Activated CD4-positive, alpha-beta T cell treated with anti-CD3 and anti-CD28 coated beads for 4 hours (primary cell): ENCODE results near the gene MSH2.
"Not testable (repeated sequence)": the region's sequence is repeated elsewhere in the genome, so short reads cannot be mapped to it uniquely, and the experiment has no call there.

Experiments used
- DNase-seq, 2 donors: peaks; one replicate each; pipeline ENCODE4 v3.0.0-alpha.2; 2020

The MSH2 gene

GRCh38 chr2:47485751-47486300, 82.9 kb downstream of the MSH2 start:
- DNase-seq: no peak

GRCh38 chr2:47486841-47487497, 84.0 kb downstream of the MSH2 start:
- no peak for DNase-seq

GRCh38 chr2:47487498-47487875, 84.5 kb downstream of the MSH2 start:
- no peak for DNase-seq

GRCh38 chr2:47488870-47489584, 86.1 kb downstream of the MSH2 start:
- no peak for DNase-seq

- DNase-seq: no peak
Observed at GRCh38 chr2:47490406-47490805, 87.5 kb downstream of the MSH2 start.

- no peak for DNase-seq
Observed at GRCh38 chr2:47493317-47494035, 90.5 kb downstream of the MSH2 start.

- DNase-seq: no peak
Observed at GRCh38 chr2:47494267-47495130, 91.5 kb downstream of the MSH2 start.

- DNase-seq: no peak
Observed at GRCh38 chr2:47497843-47498460, 95.0 kb downstream of the MSH2 start.

- no peak for DNase-seq
Observed at GRCh38 chr2:47499093-47499492, 96.1 kb downstream of the MSH2 start.

- DNase-seq: no peak
Observed at GRCh38 chr2:47499621-47500309, 96.8 kb downstream of the MSH2 start.

- DNase-seq: no peak
Observed at GRCh38 chr2:47501374-47502200, 98.6 kb downstream of the MSH2 start.

GRCh38 chr2:47502498-47502897, 99.5 kb downstream of the MSH2 start:
- not testable (repeated sequence) for DNase-seq

- DNase-seq: no peak
Observed at GRCh38 chr2:47503481-47504070, 100.6 kb downstream of the MSH2 start.

- no peak for DNase-seq
Observed at GRCh38 chr2:47504174-47504810, 101.3 kb downstream of the MSH2 start.

- no peak for DNase-seq
Observed at GRCh38 chr2:47506024-47506423, 103.1 kb downstream of the MSH2 start.

- no peak for DNase-seq
Observed at GRCh38 chr2:47506436-47506835, 103.5 kb downstream of the MSH2 start.

GRCh38 chr2:47508080-47508479, 105.1 kb downstream of the MSH2 start:
- no peak for DNase-seq

GRCh38 chr2:47508641-47509040, 105.7 kb downstream of the MSH2 start:
- no peak for DNase-seq

GRCh38 chr2:47509250-47509649, 106.3 kb downstream of the MSH2 start:
- no peak for DNase-seq
